ENCODE results near the gene TRAPPC5. TPM values are rescaled to one million over a fixed set of nuclear protein-coding genes. Genes with fewer than 3 reads are reported as not detected.

The TRAPPC5 gene
- total RNA-seq, 1 experiment from 2014 or later: 101 TPM

GRCh38 chr19:7676376-7676775 lies 4.3 kb upstream of the TRAPPC5 start (continued):
- no peak for TF ChIP-seq REST (IDR thresholded peaks at IDR 0.05; ENCODE audit: low read depth)
- TF ChIP-seq TCF7L2 (IDR thresholded peaks at IDR 0.05; ENCODE audit: borderline replicate concordance, extremely low read depth, insufficient read depth, insufficient read length): no peak
- TF ChIP-seq ZFX (IDR thresholded peaks at IDR 0.05): no peak
- no peak for TF ChIP-seq CBX3 (IDR thresholded peaks at IDR 0.05; ENCODE audit: low read depth)
- TF ChIP-seq ATF3 (IDR thresholded peaks at IDR 0.05): no peak
- no peak for TF ChIP-seq SRF (IDR thresholded peaks at IDR 0.05; ENCODE audit: low read depth)

GRCh38 chr19:7676854-7677253 lies 3.8 kb upstream of the TRAPPC5 start, which contains the start of gene MCEMP1:
TSS of gene MCEMP1 (plus strand) at chr19:7677090. CDS start at chr19:7677121, 31 bp downstream.
- Histone ChIP-seq H3K79me2 (ENCODE audit: insufficient read depth, low read length) (peaks cover 12% of the 10 kb centered on the region; the same call in 1 of the 2 replicates), H3K9ac (ENCODE audit: low read length) (no peak within 1 kb of the TSS), H2AFZ (ENCODE audit: low read depth, low read length, poor library complexity, severe bottlenecking) (no peak within 1 kb of the TSS), H3K9me3 (ENCODE audit: control insufficient read depth in 1 of 2, insufficient read depth in 1 of 2, low read depth in 1 of 2, low read length in 2 of 2) (peaks cover 0 to 3% of the 10 kb centered on the region in 2 experiments; a peak in 1 of 4 replicates), H3K4me1 (ENCODE audit: control insufficient read depth in 1 of 2, insufficient read depth in 2 of 2, low read length in 2 of 2) (peaks cover 3 to 33% of the 10 kb centered on the region in 2 experiments; a peak in 3 of 4 replicates), H3K9me2 (ENCODE audit: insufficient read depth) (no peaks in the 10 kb centered on the region), H3K4me2 (ENCODE audit: low read length) (no peak within 1 kb of the TSS), H3K4me3 (replicated peaks in 1 of 2; ENCODE audit: low read depth in 1 of 2, low read length in 2 of 2) (no peak within 1 kb of the TSS), H4K20me1 (ENCODE audit: insufficient read depth) (no peaks in the 10 kb centered on the region), H3K27me3 (ENCODE audit: insufficient read depth, low read length) (no peaks in the 10 kb centered on the region), H3K27ac (ENCODE audit: low read depth, low read length) (no peak within 1 kb of the TSS), H3K36me3 (ENCODE audit: control insufficient read depth in 1 of 2, insufficient read depth in 2 of 2, low read length in 2 of 2) (no peaks in the 10 kb centered on the region)
- DNase-seq (ENCODE audit: low read depth, low spot score): no peak
- RAD21 ChIA-PET (ENCODE audit: low non-redundant PET in 1 of 2, low total read pairs in 2 of 2, uncharacterized antibody in 2 of 2, unreplicated experiment in 2 of 2): no interaction called here
- no peak for ATAC-seq
- TF ChIP-seq TCF7L2 (IDR thresholded peaks at IDR 0.05; ENCODE audit: borderline replicate concordance, extremely low read depth, insufficient read depth, insufficient read length) (no peak), YY1 (IDR thresholded peaks at IDR 0.05; ENCODE audit: extremely low read depth, insufficient replicate concordance, low read depth, low read length) (no peak), EZH2 (IDR thresholded peaks at IDR 0.05) (no peak), EZH2phosphoT487 (IDR thresholded peaks at IDR 0.05; ENCODE audit: borderline replicate concordance) (no peak), SP1 (IDR thresholded peaks at IDR 0.05; ENCODE audit: low read depth) (no peak), REST (IDR thresholded peaks at IDR 0.05; ENCODE audit: low read depth) (no peak), MAX (IDR thresholded peaks at IDR 0.05) (no peak), CEBPB (IDR thresholded peaks at IDR 0.05; ENCODE audit: low read depth) (no peak), FOSL1 (IDR thresholded peaks at IDR 0.05; ENCODE audit: low read depth) (no peak), RAD21 (IDR thresholded peaks at IDR 0.05; ENCODE audit: low read depth) (no peak), POLR2A (IDR thresholded peaks at IDR 0.05; ENCODE audit: borderline replicate concordance, extremely low read depth, insufficient read depth, insufficient read length) (no peak), CBX3 (IDR thresholded peaks at IDR 0.05; ENCODE audit: low read depth) (no peak), SIN3A (IDR thresholded peaks at IDR 0.05; ENCODE audit: low read depth) (no peak), ZNF274 (IDR thresholded peaks at IDR 0.05; ENCODE audit: low read depth, low read length) (no peak)
- BruUV-seq (replicated peaks): no TSS peak
- POLR2A ChIA-PET: no interaction called here
- CTCF ChIA-PET: interaction anchor here (1.7 kb wide), 1 partner anchor 109 kb away, joined by 5 read pairs; no protein-coding TSS in a partner anchor
- intact Hi-C loops (cut with micrococcal nuclease): no loop called here
